A549 (cell line): Measurements from ENCODE around the gene CCDC9. TPM values are rescaled to one million over a fixed set of nuclear protein-coding genes. Genes with fewer than 3 reads are reported as not detected.
A peak's percentile ranks its signal among the peaks of the same experiment; 100 is the strongest.

Source experiments
- ATAC-seq, 2 experiments: fragments of 200-7000 bp in 1 of 2; fragments of >200 bp in 1 of 2; cut with Nextera tagmentation in 1 of 2; cut with Tn5 transposase in 1 of 2; 3 replicates each; pipeline versions ENCODE4 v1.8.0 to v1.9.1; 2018 to 2020; ENCODE audit warnings: mild to moderate bottlenecking in 1 of 2, moderate library complexity in 1 of 2
- CTCF ChIA-PET: fragments of 300-600 bp; sonication (Branson Sonifier 250); formaldehyde crosslinking; extraction: SDS; loops from one replicate; lab custom pipeline; 2021; ENCODE audit warnings: antibody characterized with exemption, inconsistent platforms; lab: Yijun Ruan, JAX
- POLR2A ChIA-PET: fragments of 350-600 bp; formaldehyde crosslinking; extraction: SDS; loops from one replicate; lab custom pipeline; 2021; ENCODE audit warnings: antibody characterized with exemption, inconsistent platforms; lab: Yijun Ruan, JAX
- DNase-seq, 2 experiments: peaks; one replicate each; pipeline versions ENCODE4 v3.0.0 to v3.0.0-alpha.2; 2011 to 2016; ENCODE audit warnings: low read depth in 1 of 2, low spot score in 1 of 2
- FAIRE-seq: peaks from 2 replicates; lab custom pipeline; 2011; peaks lifted over from hg19 to GRCh38; lab: Jason Lieb, UNC
- H3K27ac ChIP-seq, 2 experiments: fragments of >200 bp; sonication (Bioruptor Twin); formaldehyde crosslinking; 3 replicates each; pipeline ENCODE4 v1.5.1; 2016 to 2017
- H3K4me1 ChIP-seq: fragments of >200 bp; sonication (Bioruptor Twin); formaldehyde crosslinking; 3 replicates; pipeline ENCODE4 v1.6.1; 2016
- H3K4me2 ChIP-seq: fragments of >200 bp; sonication (Bioruptor Twin); formaldehyde crosslinking; 3 replicates; pipeline ENCODE4 v1.6.1; 2016
- H3K4me3 ChIP-seq: fragments of >200 bp; sonication (Bioruptor Twin); formaldehyde crosslinking; 3 replicates; pipeline ENCODE4 v1.5.1; 2016
- H3K9me3 ChIP-seq: fragments of >200 bp; sonication (Bioruptor Twin); formaldehyde crosslinking; 3 replicates; pipeline ENCODE4 v1.6.1; 2016
- CEBPB ChIP-seq, 2 experiments: fragments of >200 bp in 1 of 2; sonication (Bioruptor Twin) in 1 of 2; formaldehyde crosslinking in 1 of 2; IDR thresholded peaks; 2 replicates each; pipeline ENCODE4 v1.6.1; 2012 to 2016
- EHF ChIP-seq: fragments of 250-450 bp; sonication (Bioruptor Pico); IDR thresholded peaks from 2 replicates; pipeline ENCODE4 v1.5.0; 2020; ENCODE audit warnings: mild to moderate bottlenecking
- EP300 ChIP-seq, 2 experiments: fragments of >200 bp; sonication (Bioruptor Twin); formaldehyde crosslinking; IDR thresholded peaks; 2 replicates in 1 of 2; 3 replicates in 1 of 2; pipeline ENCODE4 v1.6.1; 2016 to 2017
- FOSB ChIP-seq: fragments of 250-450 bp; sonication (Bioruptor Pico); IDR thresholded peaks from 2 replicates; pipeline ENCODE4 v1.5.0; 2020; ENCODE audit warnings: mild to moderate bottlenecking, moderate library complexity
- FOXS1 ChIP-seq: fragments of 250-450 bp; sonication (Bioruptor Pico); IDR thresholded peaks from 2 replicates; pipeline ENCODE4 v1.5.0; 2020; ENCODE audit warnings: mild to moderate bottlenecking, moderate library complexity
- GATA3 ChIP-seq: IDR thresholded peaks from 2 replicates; pipeline ENCODE4 v1.6.1; 2012; ENCODE audit warnings: borderline replicate concordance
- HEYL ChIP-seq: fragments of 250-450 bp; sonication (Bioruptor Pico); IDR thresholded peaks from 2 replicates; pipeline ENCODE4 v1.8.0; 2021; ENCODE audit warnings: mild to moderate bottlenecking, moderate library complexity
- HOXA7 ChIP-seq: fragments of 250-450 bp; sonication (Bioruptor Pico); IDR thresholded peaks from 2 replicates; pipeline ENCODE4 v1.5.0; 2020; ENCODE audit warnings: mild to moderate bottlenecking, moderate library complexity
- HOXB13 ChIP-seq: fragments of 250-450 bp; sonication (Bioruptor Pico); IDR thresholded peaks from 2 replicates; pipeline ENCODE4 v1.5.0; 2020; ENCODE audit warnings: low read depth, mild to moderate bottlenecking, moderate library complexity
- HOXB5 ChIP-seq: fragments of 250-450 bp; sonication (Bioruptor Pico); IDR thresholded peaks from 2 replicates; pipeline ENCODE4 v1.5.0; 2020; ENCODE audit warnings: mild to moderate bottlenecking, moderate library complexity
- MAZ ChIP-seq: fragments of 150-350 bp; IDR thresholded peaks from 2 replicates; pipeline ENCODE4 v1.6.1; 2014; ENCODE audit warnings: antibody characterized with exemption, low read depth, low read length, borderline replicate concordance
- NFE2L2 ChIP-seq: fragments of 150-350 bp; conservative IDR thresholded peaks from 2 replicates; pipeline ENCODE4 v1.6.1; 2014; ENCODE audit warnings: low read length
- NPAS2 ChIP-seq: fragments of 250-450 bp; sonication (Bioruptor Pico); IDR thresholded peaks from 2 replicates; pipeline ENCODE4 v1.8.0; 2022; ENCODE audit warnings: mild to moderate bottlenecking, moderate library complexity, borderline replicate concordance
- POLR2A ChIP-seq: IDR thresholded peaks from 2 replicates; pipeline ENCODE4 v1.6.1; 2012; ENCODE audit warnings: mild to moderate bottlenecking, low read length
- POLR2AphosphoS2 ChIP-seq: conservative IDR thresholded peaks from 2 replicates; pipeline ENCODE4 v1.6.1; 2012; ENCODE audit warnings: low read length, improper control_type of control experiment, inconsistent platforms
- RFX5 ChIP-seq: fragments of 450-650 bp; IDR thresholded peaks from 2 replicates; pipeline ENCODE4 v1.7.1; 2014; ENCODE audit warnings: antibody characterized with exemption, mild to moderate bottlenecking, moderate library complexity
- SREBF2 ChIP-seq: fragments of 450-650 bp; IDR thresholded peaks from 2 replicates; pipeline ENCODE4 v1.6.1; 2014; ENCODE audit warnings: mild to moderate bottlenecking, moderate library complexity
- TFCP2L1 ChIP-seq: fragments of 250-450 bp; sonication (Bioruptor Pico); IDR thresholded peaks from 2 replicates; pipeline ENCODE4 v1.5.0; 2021; ENCODE audit warnings: mild to moderate bottlenecking
- ZFP36 ChIP-seq: fragments of 450-650 bp; IDR thresholded peaks from 2 replicates; pipeline ENCODE4 v1.6.1; 2014; ENCODE audit warnings: borderline replicate concordance; ENCODE audit not compliant: partially characterized antibody
- ZNF302 ChIP-seq: fragments of 250-450 bp; sonication (Bioruptor Pico); IDR thresholded peaks from 2 replicates; pipeline ENCODE4 v1.9.0; 2021; ENCODE audit warnings: inconsistent platforms, mild to moderate bottlenecking, moderate library complexity
- WGBS: methylation state at CpG from one replicate; pipeline ENCODE4 v1.1.6; 2017; ENCODE audit errors: missing lambda C conversion rate; 5-methylcytosine and 5-hydroxymethylcytosine counted together
- polyA plus RNA-seq, 4 experiments: library from polyadenylated mRNA; depleted of rRNA in 3 of 4; stranded (reverse); fragments of >200 nt; fragmentation: RNase III in 1 of 4; extraction: RNeasy Plus Mini Kit Qiagen cat#74134 plus additional on column Dnase treatment in 1 of 4; gene quantifications; 2 replicates in 3 of 4; 3 replicates in 1 of 4; pipeline ENCODE4 v1.2.3, GENCODE V29; 2011 to 2017
- TF ChIP-seq, protein P1 (sequence below): fragments of 450-650 bp; IDR thresholded peaks from 2 replicates; pipeline ENCODE4 v1.6.1; 2014; ENCODE audit warnings: antibody characterized with exemption
- TF ChIP-seq, protein P2 (sequence below): fragments of 250-450 bp; sonication (Bioruptor Pico); IDR thresholded peaks from 2 replicates; pipeline ENCODE4 v1.5.0; 2021; ENCODE audit warnings: mild to moderate bottlenecking, moderate library complexity, borderline replicate concordance
- TF ChIP-seq, protein P3 (sequence below): fragments of >200 bp; sonication (Bioruptor Twin); formaldehyde crosslinking; IDR thresholded peaks from 2 replicates; pipeline ENCODE4 v1.6.1; 2016
- TF ChIP-seq, protein P4 (sequence below): fragments of 250-450 bp; sonication (Bioruptor Pico); IDR thresholded peaks from 2 replicates; pipeline ENCODE4 v1.5.0; 2020; ENCODE audit warnings: low read depth, mild to moderate bottlenecking, moderate library complexity
- TF ChIP-seq, protein P5 (sequence below): fragments of >200 bp; sonication (Bioruptor Twin); formaldehyde crosslinking; IDR thresholded peaks from 3 replicates; pipeline ENCODE4 v1.6.1; 2016

Gene CCDC9
- polyA plus RNA-seq, 2 of the 4 experiments (the other 2 are of a cell fraction): 9.4 to 24.6 TPM

DNA sequence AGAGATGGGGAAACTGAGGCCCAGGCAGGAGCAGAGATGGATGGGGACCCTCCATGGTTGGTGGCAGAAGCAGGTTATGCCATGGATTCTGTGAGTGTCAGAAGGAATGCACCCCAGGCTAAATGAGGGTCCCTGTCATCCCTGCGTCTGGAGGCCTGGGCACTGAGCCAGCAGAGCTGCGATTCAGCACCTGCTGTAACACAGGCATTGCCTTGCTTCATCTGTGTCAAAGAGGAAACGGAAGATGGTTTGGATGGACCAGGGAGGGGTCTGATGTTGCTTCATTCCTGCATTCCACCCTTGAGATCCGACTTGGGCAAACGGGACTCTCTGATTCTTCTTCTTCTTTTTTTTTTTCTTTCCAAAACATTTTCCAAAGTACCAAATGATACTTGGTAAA, 54.5 kb downstream of the CCDC9 start:
- H3K27ac ChIP-seq: peak overlapping the region; percentile 74 to 85
- WGBS: 7% methylated on average over 5 of the region's 5 CpGs
- no peak for FAIRE-seq

DNA sequence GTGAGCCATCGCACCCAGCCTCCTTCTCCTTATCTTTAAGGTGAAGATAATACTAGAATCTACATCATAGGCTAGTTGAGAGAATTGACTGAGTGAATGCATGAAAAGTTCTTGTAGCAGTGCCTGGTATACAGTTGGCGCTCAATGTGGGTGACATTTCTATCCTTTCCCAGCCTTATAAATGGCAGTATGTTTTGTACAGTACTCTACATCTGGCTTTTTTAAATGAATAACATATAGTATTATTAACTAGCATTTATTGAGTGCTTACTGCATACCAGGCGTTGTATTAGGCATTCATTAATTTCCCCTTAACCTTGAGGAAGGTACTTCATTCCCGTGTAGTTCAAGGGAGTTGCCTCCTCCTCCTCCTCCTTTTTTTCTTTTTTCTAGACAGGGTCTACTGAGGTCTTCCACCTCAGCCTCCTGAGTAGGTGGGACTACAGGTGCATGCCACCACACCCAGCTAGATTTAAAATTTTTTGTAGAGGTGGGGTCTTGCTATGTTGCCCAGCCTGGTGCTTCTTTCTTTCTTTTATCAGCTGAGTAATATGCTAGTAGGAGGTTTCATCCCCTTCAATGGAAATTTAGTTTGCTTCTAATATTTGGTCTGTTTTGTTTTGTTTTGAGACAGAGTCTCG, 56.2 kb downstream of the CCDC9 start:
- ATAC-seq (no peak), DNase-seq (no peak), FAIRE-seq (no peak)
- Histone ChIP-seq H3K4me2 (no peak overlapping the region), H3K9me3 (peaks cover 13% of the 10 kb centered on the region; the same call in 2 of the 3 replicates), H3K4me3 (no peak overlapping the region), H3K4me1 (peaks cover 47% of the 10 kb centered on the region), H3K27ac (peak overlapping the region; percentile 74 to 85)
- CTCF ChIA-PET: interaction anchor here (0.7 to 7.1 kb wide), 6 partner anchors 7 to 36 kb away, joined by 3 to 73 read pairs (median 4); partner anchors contain the start of gene DHX34
- WGBS: 82% methylated on average over 5 of the region's 5 CpGs
- TF ChIP-seq POLR2AphosphoS2: no peak
- TF ChIP-seq MAZ: no peak
- no peak for TF ChIP-seq HOXB5 (CRISPR knock-in tag)
- no peak for TF ChIP-seq FOSB (CRISPR knock-in tag)
- TF ChIP-seq, protein P1, sequence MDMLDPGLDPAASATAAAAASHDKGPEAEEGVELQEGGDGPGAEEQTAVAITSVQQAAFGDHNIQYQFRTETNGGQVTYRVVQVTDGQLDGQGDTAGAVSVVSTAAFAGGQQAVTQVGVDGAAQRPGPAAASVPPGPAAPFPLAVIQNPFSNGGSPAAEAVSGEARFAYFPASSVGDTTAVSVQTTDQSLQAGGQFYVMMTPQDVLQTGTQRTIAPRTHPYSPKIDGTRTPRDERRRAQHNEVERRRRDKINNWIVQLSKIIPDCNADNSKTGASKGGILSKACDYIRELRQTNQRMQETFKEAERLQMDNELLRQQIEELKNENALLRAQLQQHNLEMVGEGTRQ: no peak
- no peak for TF ChIP-seq POLR2A
- TF ChIP-seq EHF (CRISPR knock-in tag): no peak
- TF ChIP-seq, protein P2, sequence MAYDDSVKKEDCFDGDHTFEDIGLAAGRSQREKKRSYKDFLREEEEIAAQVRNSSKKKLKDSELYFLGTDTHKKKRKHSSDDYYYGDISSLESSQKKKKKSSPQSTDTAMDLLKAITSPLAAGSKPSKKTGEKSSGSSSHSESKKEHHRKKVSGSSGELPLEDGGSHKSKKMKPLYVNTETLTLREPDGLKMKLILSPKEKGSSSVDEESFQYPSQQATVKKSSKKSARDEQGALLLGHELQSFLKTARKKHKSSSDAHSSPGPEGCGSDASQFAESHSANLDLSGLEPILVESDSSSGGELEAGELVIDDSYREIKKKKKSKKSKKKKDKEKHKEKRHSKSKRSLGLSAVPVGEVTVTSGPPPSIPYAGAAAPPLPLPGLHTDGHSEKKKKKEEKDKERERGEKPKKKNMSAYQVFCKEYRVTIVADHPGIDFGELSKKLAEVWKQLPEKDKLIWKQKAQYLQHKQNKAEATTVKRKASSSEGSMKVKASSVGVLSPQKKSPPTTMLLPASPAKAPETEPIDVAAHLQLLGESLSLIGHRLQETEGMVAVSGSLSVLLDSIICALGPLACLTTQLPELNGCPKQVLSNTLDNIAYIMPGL (CRISPR knock-in tag): no peak
- no peak for TF ChIP-seq TFCP2L1
- TF ChIP-seq ZFP36: no peak
- POLR2A ChIA-PET: no interaction called here

More for the DNA sequence above, 54.5 kb downstream of the CCDC9 start:
- Histone ChIP-seq H3K4me3 (no peak overlapping the region), H3K9me3 (peaks cover 13% of the 10 kb centered on the region; the same call in 2 of the 3 replicates), H3K4me2 (peak overlapping the region; percentile 43), H3K4me1 (peaks cover 50% of the 10 kb centered on the region)
- peak; percentile 11 to 57 for ATAC-seq
- ChIA-PET CTCF (interaction anchor here (0.5 to 1.6 kb wide), 4 partner anchors 33 to 125 kb away, joined by 3 to 7 read pairs (median 4); partner anchors contain the start of gene DHX34), POLR2A (interaction anchor here (0.6 to 1.2 kb wide), 2 partner anchors 26 to 38 kb away, joined by 3 read pairs; partner anchors contain the start of gene DHX34)
- DNase-seq: peak; percentile 49 to 89
- TF ChIP-seq, protein P3, sequence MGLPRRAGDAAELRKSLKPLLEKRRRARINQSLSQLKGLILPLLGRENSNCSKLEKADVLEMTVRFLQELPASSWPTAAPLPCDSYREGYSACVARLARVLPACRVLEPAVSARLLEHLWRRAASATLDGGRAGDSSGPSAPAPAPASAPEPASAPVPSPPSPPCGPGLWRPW: peak; percentile 67
- peak; percentile 62 to 67; a peak in 2 of 5 replicates for TF ChIP-seq EP300 (IDR thresholded peaks at IDR 0.05)
- TF ChIP-seq CEBPB (IDR thresholded peaks at IDR 0.05): peak; percentile 87 to 95
- no peak for TF ChIP-seq FOXS1 (CRISPR knock-in tag)

DNA sequence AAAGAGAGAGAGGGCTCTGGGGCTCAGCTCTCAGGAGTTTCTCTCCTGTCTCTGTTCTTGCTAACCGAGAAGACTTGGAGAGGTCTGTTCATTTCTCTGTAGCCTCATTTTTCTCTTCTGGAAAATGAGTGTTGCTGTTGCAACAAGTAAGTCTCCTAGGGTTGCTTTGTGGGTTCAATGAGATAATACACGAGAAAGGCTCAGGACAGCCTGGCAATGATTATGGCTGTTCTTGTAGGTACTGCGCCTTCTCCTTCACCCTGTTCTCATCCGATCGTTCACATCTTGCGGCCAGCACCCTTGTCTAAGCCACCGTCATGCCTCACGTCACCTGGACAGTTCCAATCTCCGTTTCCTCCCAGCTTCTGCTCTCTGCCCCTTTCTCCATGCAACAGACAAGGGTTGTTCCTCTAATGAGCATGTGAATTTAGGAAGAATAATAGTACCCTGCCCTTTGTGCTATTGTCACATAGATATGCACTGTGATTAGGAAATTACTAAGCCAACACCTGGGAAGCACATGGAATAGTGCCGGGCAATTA, 57.5 kb downstream of the CCDC9 start:
- Histone ChIP-seq H3K9me3 (peaks cover 13% of the 10 kb centered on the region; the same call in 2 of the 3 replicates), H3K27ac (peak overlapping the region; percentile 74 to 85), H3K4me1 (peaks cover 46% of the 10 kb centered on the region), H3K4me3 (no peak overlapping the region), H3K4me2 (no peak overlapping the region)
- TF ChIP-seq SREBF2 (no peak), HOXA7 (CRISPR knock-in tag) (no peak), ZNF302 (CRISPR knock-in tag) (no peak), HOXB13 (CRISPR knock-in tag) (no peak), GATA3 (no peak), NFE2L2 (no peak), HEYL (no peak), RFX5 (no peak), POLR2A (no peak), NPAS2 (CRISPR knock-in tag) (no peak)
- TF ChIP-seq, protein P3: no peak
- TF ChIP-seq, protein P4, sequence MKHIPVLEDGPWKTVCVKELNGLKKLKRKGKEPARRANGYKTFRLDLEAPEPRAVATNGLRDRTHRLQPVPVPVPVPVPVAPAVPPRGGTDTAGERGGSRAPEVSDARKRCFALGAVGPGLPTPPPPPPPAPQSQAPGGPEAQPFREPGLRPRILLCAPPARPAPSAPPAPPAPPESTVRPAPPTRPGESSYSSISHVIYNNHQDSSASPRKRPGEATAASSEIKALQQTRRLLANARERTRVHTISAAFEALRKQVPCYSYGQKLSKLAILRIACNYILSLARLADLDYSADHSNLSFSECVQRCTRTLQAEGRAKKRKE (CRISPR knock-in tag): no peak
- TF ChIP-seq, protein P5, sequence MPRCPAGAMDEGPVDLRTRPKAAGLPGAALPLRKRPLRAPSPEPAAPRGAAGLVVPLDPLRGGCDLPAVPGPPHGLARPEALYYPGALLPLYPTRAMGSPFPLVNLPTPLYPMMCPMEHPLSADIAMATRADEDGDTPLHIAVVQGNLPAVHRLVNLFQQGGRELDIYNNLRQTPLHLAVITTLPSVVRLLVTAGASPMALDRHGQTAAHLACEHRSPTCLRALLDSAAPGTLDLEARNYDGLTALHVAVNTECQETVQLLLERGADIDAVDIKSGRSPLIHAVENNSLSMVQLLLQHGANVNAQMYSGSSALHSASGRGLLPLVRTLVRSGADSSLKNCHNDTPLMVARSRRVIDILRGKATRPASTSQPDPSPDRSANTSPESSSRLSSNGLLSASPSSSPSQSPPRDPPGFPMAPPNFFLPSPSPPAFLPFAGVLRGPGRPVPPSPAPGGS: no peak
- FAIRE-seq (no peak), ATAC-seq (no peak), DNase-seq (no peak)
- ChIA-PET CTCF (interaction anchor here (1.1 to 7.1 kb wide), 5 partner anchors 9 to 48 kb away, joined by 4 to 73 read pairs (median 29); partner anchors contain the start of gene DHX34), POLR2A (no interaction called here)
- WGBS: 89% methylated on average over 10 of the region's 10 CpGs
